Body of pancreas (tissue), 4 donors: ENCODE measurements around the gene ARHGEF37. TPM values are rescaled to one million over a fixed set of nuclear protein-coding genes. Genes with fewer than 3 reads are reported as not detected.

Experiments
- ATAC-seq: fragments of 150-250 bp; one replicate; pipeline ENCODE4 v1.9.1; 2016
- DNase-seq, 4 donors: peaks; one replicate each; pipeline ENCODE4 v3.0.0-alpha.2; 2019
- H3K27ac ChIP-seq, 4 donors: fragments of 200-600 bp; sonication (generic); 1 replicate in 3 of 4; 2 replicates in 1 of 4; pipeline versions ENCODE4 v1.5.1 to v1.6.1; 2016 to 2019; ENCODE audit warnings: mild to moderate bottlenecking in 1 of 4, mixed read lengths in 1 of 4, moderate library complexity in 1 of 4
- H3K27me3 ChIP-seq, 2 donors: fragments of 200-600 bp; sonication (generic); one replicate each; pipeline ENCODE4 v1.6.0; 2016; ENCODE audit warnings: mild to moderate bottlenecking in 1 of 2
- H3K36me3 ChIP-seq, 2 donors: fragments of 200-600 bp; sonication (generic); replicated peaks in 1 of 2; 2 replicates each; pipeline ENCODE4 v1.5.1; 2016; ENCODE audit warnings: low read depth in 2 of 2; ENCODE audit not compliant: insufficient read depth in 1 of 2
- H3K4me1 ChIP-seq: fragments of 200-600 bp; sonication (generic); one replicate; pipeline ENCODE4 v1.6.0; 2016
- H3K4me3 ChIP-seq, 2 donors: fragments of 200-600 bp; sonication (generic); 1 replicate in 1 of 2; 2 replicates in 1 of 2; pipeline ENCODE4 v1.5.1; 2016 to 2019
- H3K9me3 ChIP-seq, 3 donors: fragments of 200-600 bp; sonication (generic); 1 replicate in 2 of 3; 2 replicates in 1 of 3; pipeline ENCODE4 v1.5.1; 2016
- CTCF ChIP-seq, 7 experiments: fragments of 450-650 bp in 4 of 7; fragments of 200-600 bp in 3 of 7; sonication (generic) in 3 of 7; IDR thresholded peaks; one replicate each; pipeline ENCODE4 v1.5.1; 2016 to 2019; ENCODE audit warnings: antibody characterized with exemption in 7 of 7
- POLR2A ChIP-seq, 3 donors: fragments of 450-650 bp; IDR thresholded peaks; one replicate each; pipeline ENCODE4 v1.6.1; 2016; ENCODE audit warnings: antibody characterized with exemption in 3 of 3, mild to moderate bottlenecking in 2 of 3
- WGBS, 2 donors: methylation state at CpG; one replicate each; pipeline ENCODE4 v1.1.5; 2017; 5-methylcytosine and 5-hydroxymethylcytosine counted together
- intact Hi-C: fragments of 100-400 bp; cut with DNase I; formaldehyde crosslinking; loops from one replicate; pipeline ENCODE4 v1.15.1; 2023
- total RNA-seq, 2 donors: library from RNA; depleted of rRNA; stranded (reverse); fragments of >200 nt; gene quantifications; one replicate each; pipeline ENCODE4 v1.1.0, GENCODE V29; 2016

Gene ARHGEF37
- total RNA-seq, 2 donors from 2014 or later, result 5.9 to 14.0 TPM

- no peak for TF ChIP-seq POLR2A (IDR thresholded peaks at IDR 0.05)
- TF ChIP-seq CTCF (IDR thresholded peaks at IDR 0.05), result no peak
- WGBS, 2 donors, result 85 to 87% methylated on average over 6 of the region's 6 CpGs
- H3K4me1 ChIP-seq, result peaks cover 56% of the 10 kb centered on the region
- no peaks in the 10 kb centered on the region for H3K27me3 ChIP-seq
- no peak overlapping the region for H3K27ac ChIP-seq
- peaks cover 0 to 8% of the 10 kb centered on the region in 2 donors for H3K36me3 ChIP-seq
- no peak overlapping the region for H3K4me3 ChIP-seq
- intact Hi-C loops, result no loop called here
- no peaks in the 10 kb centered on the region for H3K9me3 ChIP-seq
- DNase-seq, result no peak
- no peak for ATAC-seq
Measured at GRCh38 chr5:149541893-149542292, 39.4 kb upstream of the ARHGEF37 start.

- TF ChIP-seq POLR2A (IDR thresholded peaks at IDR 0.05) (no peak), CTCF (IDR thresholded peaks at IDR 0.05) (no peak)
- DNase-seq, result no peak
- Histone ChIP-seq H3K4me3 (no peak overlapping the region), H3K27me3 (no peaks in the 10 kb centered on the region), H3K9me3 (no peaks in the 10 kb centered on the region), H3K36me3 (peaks cover 0 to 4% of the 10 kb centered on the region in 2 donors), H3K4me1 (peaks cover 67% of the 10 kb centered on the region), H3K27ac (peak overlapping the region in 1 of 4 donors; percentile 42)
- ATAC-seq, result no peak
- 39 to 40% methylated on average over 8 of the region's 8 CpGs for WGBS, 2 donors
- intact Hi-C loops, result no loop called here
Measured at GRCh38 chr5:149543361-149544027, 37.8 kb upstream of the ARHGEF37 start.

- ATAC-seq, result no peak
- Histone ChIP-seq H3K4me3 (no peak overlapping the region), H3K27ac (peak overlapping the region in 1 of 4 donors; percentile 42), H3K36me3 (peaks cover 0 to 4% of the 10 kb centered on the region in 2 donors), H3K27me3 (no peaks in the 10 kb centered on the region), H3K4me1 (peaks cover 70% of the 10 kb centered on the region), H3K9me3 (no peaks in the 10 kb centered on the region)
- DNase-seq, result no peak
- TF ChIP-seq CTCF (IDR thresholded peaks at IDR 0.05) (no peak), POLR2A (IDR thresholded peaks at IDR 0.05) (no peak)
- 56 to 66% methylated on average over 3 of the region's 3 CpGs for WGBS, 2 donors
- intact Hi-C loops, result no loop called here
Measured at GRCh38 chr5:149544028-149544420, 37.3 kb upstream of the ARHGEF37 start.

- H3K27me3 ChIP-seq, result no peaks in the 10 kb centered on the region
- H3K4me1 ChIP-seq, result peaks cover 64% of the 10 kb centered on the region
- no peak overlapping the region for H3K27ac ChIP-seq
- DNase-seq (no peak), ATAC-seq (no peak)
- no peaks in the 10 kb centered on the region for H3K9me3 ChIP-seq
- no peak for TF ChIP-seq CTCF (IDR thresholded peaks at IDR 0.05)
- TF ChIP-seq POLR2A (IDR thresholded peaks at IDR 0.05), result no peak
- no peak overlapping the region for H3K4me3 ChIP-seq
- 69 to 74% methylated on average over 3 to 6 of the region's 6 CpGs for WGBS, 2 donors
- H3K36me3 ChIP-seq, result peaks cover 0 to 4% of the 10 kb centered on the region in 2 donors
- intact Hi-C loops, result no loop called here
Measured at GRCh38 chr5:149545327-149545726, 36.0 kb upstream of the ARHGEF37 start.

- Histone ChIP-seq H3K36me3 (peaks cover 0 to 4% of the 10 kb centered on the region in 2 donors), H3K4me3 (no peak overlapping the region), H3K4me1 (peaks cover 59% of the 10 kb centered on the region), H3K27ac (peak overlapping the region in 1 of 4 donors; percentile 1), H3K9me3 (no peaks in the 10 kb centered on the region), H3K27me3 (no peaks in the 10 kb centered on the region)
- ATAC-seq, result no peak
- DNase-seq, result no peak
- intact Hi-C loops, result no loop called here
- no peak for TF ChIP-seq POLR2A (IDR thresholded peaks at IDR 0.05)
- no peak for TF ChIP-seq CTCF (IDR thresholded peaks at IDR 0.05)
Measured at GRCh38 chr5:149546974-149547373, 34.3 kb upstream of the ARHGEF37 start.
